ENCODE data around the gene RCBTB2. TPM values are rescaled to one million over a fixed set of nuclear protein-coding genes. Genes with fewer than 3 reads are reported as not detected.

The RCBTB2 gene
- polyA plus RNA-seq, 3 donors = 3.8 to 12.1 (median 6.2) TPM

GRCh38 chr13:48505012-48505411, 27.9 kb downstream of the RCBTB2 start:
- 83 to 93% (median 85%) methylated on average over 4 of the region's 4 CpGs for WGBS, 3 donors
- no peak overlapping the region for H3K27ac ChIP-seq (ENCODE audit: low read depth, low read length)

GRCh38 chr13:48504606-48505005, 28.3 kb downstream of the RCBTB2 start:
- WGBS, 3 donors = 90 to 93% (median 91%) methylated on average over 8 of the region's 8 CpGs
- H3K27ac ChIP-seq (ENCODE audit: low read depth, low read length) = no peak overlapping the region

- WGBS, 3 donors = 92 to 95% (median 93%) methylated on average over 19 of the region's 19 CpGs
Observed at GRCh38 chr13:48502601-48503319, 30.1 kb downstream of the RCBTB2 start.

GRCh38 chr13:48501705-48502104, 31.2 kb downstream of the RCBTB2 start:
- no peak overlapping the region for H3K27ac ChIP-seq (ENCODE audit: low read depth, low read length)

More at GRCh38 chr13:48502601-48503319, 30.1 kb downstream of the RCBTB2 start:
- no peak overlapping the region for H3K27ac ChIP-seq (ENCODE audit: low read depth, low read length)

GRCh38 chr13:48500652-48501197, 32.2 kb downstream of the RCBTB2 start:
- no peak overlapping the region for H3K27ac ChIP-seq (ENCODE audit: low read depth, low read length)
- 54 to 80% (median 59%) methylated on average over 4 of the region's 4 CpGs for WGBS, 3 donors

More at GRCh38 chr13:48501705-48502104, 31.2 kb downstream of the RCBTB2 start:
- 85 to 92% (median 88%) methylated on average over 2 of the region's 2 CpGs for WGBS, 3 donors

GRCh38 chr13:48497669-48498068, 35.2 kb downstream of the RCBTB2 start:
- WGBS, 3 donors = 94 to 100% (median 100%) methylated on average over 2 of the region's 2 CpGs

GRCh38 chr13:48496271-48497161, 36.4 kb downstream of the RCBTB2 start:
- 66 to 70% (median 69%) methylated on average over 6 to 7 of the region's 7 CpGs for WGBS, 3 donors
- no peak overlapping the region for H3K27ac ChIP-seq (ENCODE audit: low read depth, low read length)

More at GRCh38 chr13:48497669-48498068, 35.2 kb downstream of the RCBTB2 start:
- H3K27ac ChIP-seq (ENCODE audit: low read depth, low read length) = no peak overlapping the region

GRCh38 chr13:48494874-48495273, 38.0 kb downstream of the RCBTB2 start:
- H3K27ac ChIP-seq (ENCODE audit: low read depth, low read length) = no peak overlapping the region
- 53 to 78% (median 57%) methylated on average over 1 of the region's 1 CpG for WGBS, 3 donors

- no peak overlapping the region for H3K27ac ChIP-seq (ENCODE audit: low read depth, low read length)
- WGBS, 3 donors = 58 to 70% (median 60%) methylated on average over 2 of the region's 2 CpGs
Observed at GRCh38 chr13:48493851-48494250, 39.0 kb downstream of the RCBTB2 start.

- 59 to 73% (median 70%) methylated on average over 4 of the region's 4 CpGs for WGBS, 3 donors
- no peak overlapping the region for H3K27ac ChIP-seq (ENCODE audit: low read depth, low read length)
Observed at GRCh38 chr13:48493066-48493765, 39.7 kb downstream of the RCBTB2 start.

GRCh38 chr13:48492470-48493065, 40.3 kb downstream of the RCBTB2 start:
- 26 to 71% (median 37%) methylated on average over 16 of the region's 16 CpGs for WGBS, 3 donors

GRCh38 chr13:48492096-48492440, 40.8 kb downstream of the RCBTB2 start:
- 41 to 88% (median 43%) methylated on average over 1 of the region's 1 CpG for WGBS, 3 donors

More at GRCh38 chr13:48492470-48493065, 40.3 kb downstream of the RCBTB2 start:
- no peak overlapping the region for H3K27ac ChIP-seq (ENCODE audit: low read depth, low read length)

GRCh38 chr13:48491423-48492095, 41.3 kb downstream of the RCBTB2 start:
- H3K27ac ChIP-seq (ENCODE audit: low read depth, low read length) = no peak overlapping the region

More at GRCh38 chr13:48492096-48492440, 40.8 kb downstream of the RCBTB2 start:
- H3K27ac ChIP-seq (ENCODE audit: low read depth, low read length) = no peak overlapping the region

- WGBS, 3 donors = 95 to 98% (median 97%) methylated on average over 3 of the region's 3 CpGs
- no peak overlapping the region for H3K27ac ChIP-seq (ENCODE audit: low read depth, low read length)
Observed at GRCh38 chr13:48490241-48490640, 42.6 kb downstream of the RCBTB2 start.

- H3K27ac ChIP-seq (ENCODE audit: low read depth, low read length) = no peak overlapping the region
Observed at GRCh38 chr13:48489666-48490065, 43.2 kb downstream of the RCBTB2 start.

GRCh38 chr13:48488995-48489394, 43.9 kb downstream of the RCBTB2 start:
- H3K27ac ChIP-seq (ENCODE audit: low read depth, low read length) = no peak overlapping the region

GRCh38 chr13:48487968-48488367, 44.9 kb downstream of the RCBTB2 start:
- 97% methylated on average over 2 of the region's 2 CpGs for WGBS, 3 donors
- H3K27ac ChIP-seq (ENCODE audit: low read depth, low read length) = no peak overlapping the region

GRCh38 chr13:48486836-48487235, 46.0 kb downstream of the RCBTB2 start:
- H3K27ac ChIP-seq (ENCODE audit: low read depth, low read length) = no peak overlapping the region
- 86 to 94% (median 90%) methylated on average over 5 of the region's 5 CpGs for WGBS, 3 donors
